Tibial nerve (tissue), 3 donors: Measurements from ENCODE around the gene PLXNC1.

Experiments
- POLR2A ChIP-seq, 2 donors: fragments of 450-650 bp; IDR thresholded peaks; one replicate each; pipeline ENCODE4 v1.6.1; 2017; ENCODE audit warnings: antibody characterized with exemption in 2 of 2, mild to moderate bottlenecking in 2 of 2, moderate library complexity in 2 of 2
- TF ChIP-seq, protein P1 (sequence below), 5 experiments: fragments of 200-600 bp in 3 of 5; fragments of 450-650 bp in 2 of 5; sonication (generic) in 3 of 5; IDR thresholded peaks; one replicate each; pipeline ENCODE4 v1.5.1; 2016 to 2019; ENCODE audit warnings: antibody characterized with exemption in 5 of 5, mild to moderate bottlenecking in 3 of 5, moderate library complexity in 2 of 5

GRCh38 chr12:94169495-94169894 lies 21.1 kb downstream of the PLXNC1 start:
- TF ChIP-seq, protein P1, sequence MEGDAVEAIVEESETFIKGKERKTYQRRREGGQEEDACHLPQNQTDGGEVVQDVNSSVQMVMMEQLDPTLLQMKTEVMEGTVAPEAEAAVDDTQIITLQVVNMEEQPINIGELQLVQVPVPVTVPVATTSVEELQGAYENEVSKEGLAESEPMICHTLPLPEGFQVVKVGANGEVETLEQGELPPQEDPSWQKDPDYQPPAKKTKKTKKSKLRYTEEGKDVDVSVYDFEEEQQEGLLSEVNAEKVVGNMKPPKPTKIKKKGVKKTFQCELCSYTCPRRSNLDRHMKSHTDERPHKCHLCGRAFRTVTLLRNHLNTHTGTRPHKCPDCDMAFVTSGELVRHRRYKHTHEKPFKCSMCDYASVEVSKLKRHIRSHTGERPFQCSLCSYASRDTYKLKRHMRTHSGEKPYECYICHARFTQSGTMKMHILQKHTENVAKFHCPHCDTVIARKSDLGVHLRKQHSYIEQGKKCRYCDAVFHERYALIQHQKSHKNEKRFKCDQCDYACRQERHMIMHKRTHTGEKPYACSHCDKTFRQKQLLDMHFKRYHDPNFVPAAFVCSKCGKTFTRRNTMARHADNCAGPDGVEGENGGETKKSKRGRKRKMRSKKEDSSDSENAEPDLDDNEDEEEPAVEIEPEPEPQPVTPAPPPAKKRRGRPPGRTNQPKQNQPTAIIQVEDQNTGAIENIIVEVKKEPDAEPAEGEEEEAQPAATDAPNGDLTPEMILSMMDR (IDR thresholded peaks at IDR 0.05) = no peak
- TF ChIP-seq POLR2A (IDR thresholded peaks at IDR 0.05) = no peak
